Right cardiac atrium (tissue), 5 donors: ENCODE data around the gene COPS4. TPM values are rescaled to one million over a fixed set of nuclear protein-coding genes. Genes with fewer than 3 reads are reported as not detected.
"Not testable (repeated sequence)": the region's sequence is repeated elsewhere in the genome, so short reads cannot be mapped to it uniquely, and the experiment has no call there.

Experiments
- ATAC-seq, 2 donors: fragments of 200-7000 bp; cut with Tn5 transposase; one replicate each; pipeline versions ENCODE4 v1.8.0 to v1.9.1; 2020; ENCODE audit warnings: moderate library complexity in 2 of 2, mild to moderate bottlenecking in 1 of 2
- DNase-seq, 3 donors: peaks; one replicate each; pipeline ENCODE4 v3.0.0-alpha.2; 2020
- H3K27ac ChIP-seq: one replicate; pipeline ENCODE4 v1.5.1; 2013; ENCODE audit warnings: mild to moderate bottlenecking, low read length, control low read depth, moderate library complexity
- H3K27me3 ChIP-seq: one replicate; pipeline ENCODE4 v1.6.1; 2013; ENCODE audit not compliant: control insufficient read depth, insufficient read depth
- H3K4me1 ChIP-seq: one replicate; pipeline ENCODE4 v1.6.1; 2013; ENCODE audit warnings: low read length; ENCODE audit not compliant: control insufficient read depth, insufficient read depth
- H3K4me3 ChIP-seq: one replicate; pipeline ENCODE4 v1.5.1; 2013; ENCODE audit warnings: low read length, control low read depth
- H3K9me3 ChIP-seq: one replicate; pipeline ENCODE4 v1.6.1; 2013; ENCODE audit warnings: low read length; ENCODE audit not compliant: control insufficient read depth
- WGBS: extraction: QIAGEN DNeasy Blood & Tissue Kit; methylation state at CpG from one replicate; pipeline ENCODE4 v1.1.7; 2013; 5-methylcytosine and 5-hydroxymethylcytosine counted together
- intact Hi-C, 4 donors: fragments of 100-400 bp; cut with DNase I; formaldehyde crosslinking; loops; one replicate each; pipeline versions ENCODE4 v1.11.0 to v1.14.0; 2022 to 2023
- polyA plus RNA-seq: library from polyadenylated mRNA; stranded (reverse); fragments of 200-250 nt; gene quantifications from one replicate; pipeline ENCODE4 v1.2.3, GENCODE V29; 2013
- total RNA-seq, 4 donors: library from RNA; stranded (reverse); fragmentation: NEBNext Ultra II Directional; extraction: Animal tissue kit (Norgen Biotek cat#: 25700); gene quantifications; one replicate each; pipeline ENCODE4 v1.2.1, GENCODE V29; 2021
- donor health status: healthy with polysubstance abuse.
- donor health status: DM: no; HTN: yes; CAD: no.
- donor health status: DM: no; HTN: no; CAD: no.
- donor health status: DM: no; HTN: yes; CAD: no; lungs with severe emphysema.
- donor health status: DM: yes; HTN: yes; CAD: no.

The COPS4 gene
- total and polyA plus RNA-seq, 5 donors: 40.3 to 54.8 (median 47.7) TPM

- 91% methylated on average over 1 of the region's 1 CpG for WGBS
Observed at GRCh38 chr4:83023599-83023998, 11.4 kb upstream of the COPS4 start.

DNA sequence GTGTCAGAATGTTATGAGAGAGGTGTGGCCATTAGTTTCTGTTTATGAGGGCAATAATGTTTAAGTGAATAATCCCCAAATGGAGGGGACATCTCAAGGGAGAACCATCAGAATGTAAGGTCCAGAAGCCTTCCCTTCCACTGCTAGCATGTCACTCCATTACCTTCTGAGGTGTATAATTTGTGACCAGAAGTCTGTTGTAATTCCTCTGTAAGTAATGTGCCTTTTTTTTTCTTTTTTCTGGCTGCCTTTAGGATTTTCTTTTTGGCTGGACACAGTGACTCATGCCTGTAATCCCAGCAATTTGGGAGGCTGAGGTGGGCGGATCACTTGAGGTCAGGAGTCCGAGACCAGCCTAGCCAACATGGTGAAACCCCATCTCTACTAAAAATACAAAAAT, 10.8 kb upstream of the COPS4 start:
- DNase-seq: no peak
- Histone ChIP-seq H3K27ac (no peak overlapping the region), H3K4me3 (no peak overlapping the region), H3K9me3 (no peaks in the 10 kb centered on the region), H3K27me3 (no peaks in the 10 kb centered on the region), H3K4me1 (no peaks in the 10 kb centered on the region)
- ATAC-seq: no peak
- WGBS: 76% methylated on average over 2 of the region's 2 CpGs
- intact Hi-C loops: no loop called here

More at GRCh38 chr4:83023599-83023998, 11.4 kb upstream of the COPS4 start:
- DNase-seq, H3K4me1 ChIP-seq, intact Hi-C loops, H3K27ac ChIP-seq, H3K27me3 ChIP-seq, H3K9me3 ChIP-seq, H3K4me3 ChIP-seq, ATAC-seq: not testable (repeated sequence)

DNA sequence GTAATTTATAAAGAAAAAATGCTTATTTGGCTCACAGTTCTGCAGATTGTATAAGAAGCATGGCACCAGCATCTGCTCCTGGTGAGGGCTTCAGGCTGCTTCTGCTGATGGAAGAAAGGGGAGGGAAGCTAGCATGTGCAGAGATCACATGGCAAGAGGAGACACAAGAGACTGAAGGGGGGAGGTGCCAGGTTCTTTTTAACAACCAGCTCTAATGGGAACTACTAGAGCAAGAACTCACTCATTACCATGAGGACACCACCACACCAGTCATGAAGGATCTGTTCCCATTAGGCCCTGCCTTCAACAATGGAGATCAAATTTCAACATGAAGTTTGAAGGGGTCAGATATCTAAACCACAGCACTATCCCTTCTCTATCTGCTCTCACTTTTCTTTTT, 9.4 kb upstream of the COPS4 start:
- Histone ChIP-seq H3K9me3 (no peaks in the 10 kb centered on the region), H3K4me3 (no peak overlapping the region), H3K4me1 (no peaks in the 10 kb centered on the region), H3K27ac (no peak overlapping the region), H3K27me3 (no peaks in the 10 kb centered on the region)
- DNase-seq (no peak), ATAC-seq (no peak)
- intact Hi-C loops: no loop called here

GRCh38 chr4:83028976-83029375, 6.0 kb upstream of the COPS4 start:
- Histone ChIP-seq H3K9me3 (no peaks in the 10 kb centered on the region), H3K4me1 (no peaks in the 10 kb centered on the region), H3K27ac (no peak overlapping the region), H3K4me3 (no peak overlapping the region), H3K27me3 (no peaks in the 10 kb centered on the region)
- ATAC-seq: no peak
- intact Hi-C loops: no loop called here
- WGBS: 41% methylated on average over 3 of the region's 3 CpGs
- DNase-seq: no peak

DNA sequence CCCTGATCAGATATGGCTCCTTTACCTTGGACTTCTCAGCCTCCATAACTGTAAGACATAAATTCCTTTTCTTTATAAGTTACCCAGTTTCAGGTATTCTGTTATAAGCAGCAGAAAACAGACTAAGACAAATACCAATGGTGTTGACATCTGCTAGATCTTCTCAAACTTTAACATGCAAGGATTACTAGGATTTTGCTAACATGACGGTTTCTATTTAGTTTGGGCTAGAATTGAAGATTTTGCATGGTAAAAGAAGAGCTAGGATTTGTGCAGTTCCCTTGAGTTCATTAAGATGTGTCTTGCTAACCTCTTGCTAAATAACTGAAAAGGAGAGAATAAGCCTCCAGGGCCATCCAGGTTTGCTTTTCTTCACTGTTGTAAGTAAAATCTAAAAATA, 5.3 kb upstream of the COPS4 start:
- no peaks in the 10 kb centered on the region for H3K27me3 ChIP-seq
- ATAC-seq: no peak
- no peak overlapping the region for H3K4me3 ChIP-seq
- WGBS: 73% methylated on average over 1 of the region's 1 CpG
- no peaks in the 10 kb centered on the region for H3K4me1 ChIP-seq
- no peak overlapping the region for H3K27ac ChIP-seq
- intact Hi-C loops: no loop called here
- no peak for DNase-seq
- H3K9me3 ChIP-seq: no peaks in the 10 kb centered on the region

GRCh38 chr4:83036991-83037665, 2.1 kb downstream of the COPS4 start:
- H3K4me3 ChIP-seq: no peak overlapping the region
- DNase-seq: no peak
- no peak overlapping the region for H3K27ac ChIP-seq

GRCh38 chr4:83040269-83040668, 5.3 kb downstream of the COPS4 start:
- no peak for DNase-seq
- Histone ChIP-seq H3K4me1 (peaks cover 5% of the 10 kb centered on the region), H3K4me3 (no peak overlapping the region), H3K9me3 (no peaks in the 10 kb centered on the region), H3K27ac (no peak overlapping the region), H3K27me3 (no peaks in the 10 kb centered on the region)
- intact Hi-C loops: no loop called here
- 85% methylated on average over 3 of the region's 3 CpGs for WGBS
- ATAC-seq: no peak

More at GRCh38 chr4:83036991-83037665, 2.1 kb downstream of the COPS4 start:
- ATAC-seq: no peak
- Histone ChIP-seq H3K4me1 (peaks cover 5% of the 10 kb centered on the region), H3K9me3 (no peaks in the 10 kb centered on the region), H3K27me3 (no peaks in the 10 kb centered on the region)
- intact Hi-C loops: no loop called here
- 69% methylated on average over 5 of the region's 5 CpGs for WGBS

DNA sequence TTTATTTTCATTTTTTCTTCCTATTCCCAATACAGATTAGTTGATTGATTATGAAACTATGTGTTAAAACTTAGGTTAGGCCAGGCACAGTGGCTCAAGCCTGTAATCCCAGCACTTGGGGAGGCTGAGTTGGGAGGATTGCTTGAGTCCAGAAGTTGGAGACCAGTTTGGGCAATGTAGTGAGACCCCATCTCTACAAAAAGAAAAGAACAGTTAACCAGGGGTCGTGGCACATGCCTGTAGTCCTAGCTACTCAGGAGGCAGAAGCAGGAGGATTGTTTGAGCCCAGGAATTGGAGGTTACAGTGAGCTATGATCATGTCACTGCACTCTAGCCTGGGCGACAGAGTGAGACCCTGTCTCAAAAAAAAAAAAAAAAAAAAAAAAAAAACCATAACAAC, 8.2 kb downstream of the COPS4 start:
- H3K4me1 ChIP-seq, H3K4me3 ChIP-seq, H3K27me3 ChIP-seq, H3K9me3 ChIP-seq, DNase-seq, ATAC-seq, intact Hi-C loops, H3K27ac ChIP-seq: not testable (repeated sequence)
- WGBS: 95% methylated on average over 2 of the region's 2 CpGs

DNA sequence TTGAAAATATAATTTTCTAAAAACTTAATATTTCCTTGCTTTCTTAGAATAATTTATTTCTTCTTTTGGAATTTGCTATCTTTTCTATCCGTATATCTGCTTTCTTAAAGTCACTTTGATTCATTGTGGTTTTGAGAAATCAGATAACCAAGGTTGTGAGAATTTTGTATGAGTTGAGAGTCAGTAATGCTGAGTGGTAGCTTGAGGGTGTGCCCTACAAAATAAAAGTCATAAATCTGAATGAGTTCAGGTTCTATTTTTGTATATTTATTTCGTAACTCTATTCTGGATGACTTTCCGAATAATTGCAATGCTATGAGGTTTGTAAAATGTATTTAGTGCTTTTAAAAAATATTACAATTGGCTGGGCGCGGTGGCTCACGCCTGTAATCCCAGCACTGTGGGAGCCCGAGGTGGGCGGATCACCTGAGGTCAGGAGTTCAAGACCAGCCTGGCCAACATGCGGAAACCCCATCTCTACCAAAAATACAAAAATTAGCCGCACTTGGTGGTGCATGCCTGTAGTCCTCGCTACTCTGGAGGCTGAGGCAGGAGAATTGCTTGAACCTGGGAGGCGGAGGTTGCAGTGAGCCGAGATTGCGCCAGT, 8.9 kb downstream of the COPS4 start:
- Histone ChIP-seq H3K4me3 (no peak overlapping the region), H3K4me1 (peaks cover 2% of the 10 kb centered on the region), H3K27ac (no peak overlapping the region), H3K9me3 (no peaks in the 10 kb centered on the region), H3K27me3 (no peaks in the 10 kb centered on the region)
- WGBS: 93% methylated on average over 14 of the region's 14 CpGs
- no peak for ATAC-seq
- no peak for DNase-seq
- intact Hi-C loops: no loop called here

DNA sequence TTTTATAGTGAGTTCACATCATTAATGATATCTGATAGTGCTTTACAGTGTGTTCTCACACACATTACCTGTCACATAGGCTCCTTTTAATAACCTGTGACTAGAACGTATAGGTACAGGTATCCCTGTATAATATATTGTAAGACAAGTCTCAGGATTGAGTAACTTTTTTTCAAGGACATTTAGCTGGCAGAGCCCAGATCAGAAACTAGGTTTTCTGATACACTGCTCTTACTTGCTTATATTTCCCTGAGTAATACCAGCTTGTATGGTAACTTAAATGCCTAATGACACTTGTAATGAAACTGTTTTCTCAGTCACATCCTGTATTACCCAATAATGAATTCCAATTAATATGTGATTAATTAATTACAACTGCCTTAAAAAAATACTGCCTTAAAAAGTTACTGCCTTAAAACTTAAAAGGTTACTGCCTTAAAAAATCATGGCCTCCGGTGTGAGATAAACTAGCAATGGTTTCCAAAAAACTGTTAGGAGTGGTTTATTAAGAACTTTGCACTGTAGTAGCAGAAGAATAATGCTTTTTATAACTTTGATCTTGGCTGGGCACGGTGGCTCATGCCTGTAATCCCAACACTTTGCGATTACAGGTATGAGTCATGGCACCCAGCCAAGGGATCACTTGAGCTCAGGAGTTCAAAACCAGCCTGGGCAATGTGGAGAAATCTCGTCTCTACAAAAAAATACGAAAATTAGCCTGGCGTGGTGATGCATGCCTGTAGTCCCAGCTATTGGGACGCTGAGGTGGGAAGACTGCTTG, 11.9 kb downstream of the COPS4 start:
- intact Hi-C loops: no loop called here
- ATAC-seq (no peak), DNase-seq (no peak)
- no peaks in the 10 kb centered on the region for H3K4me1 ChIP-seq
- no peaks in the 10 kb centered on the region for H3K9me3 ChIP-seq
- WGBS: 88% methylated on average over 8 of the region's 8 CpGs
- H3K4me3 ChIP-seq: no peak overlapping the region
- no peak overlapping the region for H3K27ac ChIP-seq
- no peaks in the 10 kb centered on the region for H3K27me3 ChIP-seq

DNA sequence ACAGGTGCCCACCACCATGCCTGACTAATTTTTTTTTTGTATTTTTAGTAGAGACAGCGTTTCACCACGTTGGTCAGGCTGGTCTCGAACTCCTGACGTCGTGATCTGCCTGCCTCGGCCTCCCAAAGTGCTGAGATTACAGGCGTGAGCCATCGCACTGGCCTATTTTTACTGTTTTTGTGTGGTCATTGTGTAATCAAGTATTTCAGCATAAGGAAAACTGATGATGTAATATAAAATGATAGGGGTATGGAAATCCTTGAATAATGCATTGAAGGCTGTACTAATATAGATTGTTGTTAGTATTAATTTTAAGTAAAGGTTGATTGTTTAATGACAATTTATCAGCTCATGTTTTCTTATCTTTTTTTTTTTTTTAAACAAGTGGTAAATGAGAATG, 13.8 kb downstream of the COPS4 start:
- ATAC-seq, DNase-seq, H3K9me3 ChIP-seq, H3K27me3 ChIP-seq, H3K4me1 ChIP-seq, H3K4me3 ChIP-seq, H3K27ac ChIP-seq, intact Hi-C loops: not testable (repeated sequence)
- WGBS: 89% methylated on average over 8 of the region's 8 CpGs
